RPMI7951 (cell line): ENCODE measurements around the gene ZNF384. TPM values are rescaled to one million over a fixed set of nuclear protein-coding genes. Genes with fewer than 3 reads are reported as not detected.

Experiments used
- DNase-seq: peaks from one replicate; pipeline ENCODE4 v3.0.0-alpha.2; 2012; ENCODE audit warnings: low read depth
- total RNA-seq: library from RNA; depleted of rRNA; stranded (reverse); fragments of >200 nt; shearing (Covaris generic); gene quantifications from 2 replicates; pipeline ENCODE4 v1.2.3, GENCODE V29; 2014

Gene ZNF384
- total RNA-seq, 1 experiment from 2014 or later: 18.0 TPM

- no peak for DNase-seq
Measured at GRCh38 chr12:6653987-6654386, 35.2 kb downstream of the ZNF384 start.

GRCh38 chr12:6653342-6653741 is 35.8 kb downstream of the ZNF384 start:
- DNase-seq: no peak

- DNase-seq: no peak
Measured at GRCh38 chr12:6652391-6652790, 36.8 kb downstream of the ZNF384 start.

- no peak for DNase-seq
Measured at GRCh38 chr12:6650832-6651231, 38.3 kb downstream of the ZNF384 start.

- peak; percentile 59 for DNase-seq
Measured at GRCh38 chr12:6647083-6647604, 42.0 kb downstream of the ZNF384 start, which contains the start of gene ACRBP. TSS of gene ACRBP (minus strand) at chr12:6647432. CDS start at chr12:6647366, 66 bp downstream.

GRCh38 chr12:6646276-6647082 is 42.7 kb downstream of the ZNF384 start:
- DNase-seq: no peak

GRCh38 chr12:6644903-6645302 is 44.3 kb downstream of the ZNF384 start:
- DNase-seq: no peak

GRCh38 chr12:6644257-6644596 is 44.9 kb downstream of the ZNF384 start:
- DNase-seq: no peak

GRCh38 chr12:6643569-6644256 is 45.5 kb downstream of the ZNF384 start:
- no peak for DNase-seq

- no peak for DNase-seq
Measured at GRCh38 chr12:6641131-6641530, 48.0 kb downstream of the ZNF384 start.

GRCh38 chr12:6640497-6640896 is 48.7 kb downstream of the ZNF384 start:
- no peak for DNase-seq

GRCh38 chr12:6639151-6639801 is 49.9 kb downstream of the ZNF384 start:
- no peak for DNase-seq

GRCh38 chr12:6638305-6638704 is 50.9 kb downstream of the ZNF384 start:
- no peak for DNase-seq

- peak; percentile 17 for DNase-seq
Measured at GRCh38 chr12:6635856-6636531, 53.2 kb downstream of the ZNF384 start, which contains the start of gene LPAR5. TSS of gene LPAR5 (minus strand) at chr12:6635959. CDS start at chr12:6621248, 14,711 bp downstream.

GRCh38 chr12:6635375-6635855 is 53.8 kb downstream of the ZNF384 start:
- DNase-seq: no peak

- no peak for DNase-seq
Measured at GRCh38 chr12:6632026-6632983, 56.9 kb downstream of the ZNF384 start.

GRCh38 chr12:6631549-6631961 is 57.6 kb downstream of the ZNF384 start:
- no peak for DNase-seq

GRCh38 chr12:6630736-6631135 is 58.4 kb downstream of the ZNF384 start:
- no peak for DNase-seq

GRCh38 chr12:6627616-6628015 is 61.6 kb downstream of the ZNF384 start:
- DNase-seq: no peak

GRCh38 chr12:6626654-6627283 is 62.4 kb downstream of the ZNF384 start:
- no peak for DNase-seq
